Loucy (cell line): ENCODE data around the gene PALLD.

ENCODE experiments used
- EZH2phosphoT487 ChIP-seq: fragments of 200-600 bp; IDR thresholded peaks from 2 replicates; pipeline ENCODE4 v1.6.1; 2018; ENCODE audit warnings: antibody characterized with exemption, mild to moderate bottlenecking, moderate library complexity, borderline replicate concordance
- TF ChIP-seq, protein P1 (sequence below): fragments of 200-600 bp; sonication (generic); conservative IDR thresholded peaks from 2 replicates; pipeline ENCODE4 v1.5.1; 2014; ENCODE audit warnings: mild to moderate bottlenecking, antibody characterized with exemption, low read length

DNA sequence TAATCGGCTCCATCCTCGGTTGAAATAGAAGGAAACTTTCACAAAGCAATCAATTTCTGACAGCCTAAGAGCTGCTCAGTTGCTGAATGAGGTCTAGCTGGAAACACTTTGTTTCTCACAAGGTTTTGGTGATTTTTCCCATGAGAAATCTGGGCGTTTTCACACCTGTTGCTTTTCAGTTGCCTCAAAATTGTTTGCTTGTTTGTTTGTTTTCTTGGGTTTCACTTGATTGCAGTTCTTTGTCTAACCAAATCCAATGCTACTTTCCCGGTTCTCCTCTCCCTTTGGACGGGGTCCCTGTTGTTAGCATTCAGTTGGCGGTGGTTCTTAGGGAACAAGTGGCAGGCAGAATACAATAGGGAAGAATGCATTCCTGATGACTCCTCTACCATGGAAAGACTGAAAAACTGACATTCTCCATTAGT, 135.5 kb downstream of the PALLD start:
- TF ChIP-seq, protein P1, sequence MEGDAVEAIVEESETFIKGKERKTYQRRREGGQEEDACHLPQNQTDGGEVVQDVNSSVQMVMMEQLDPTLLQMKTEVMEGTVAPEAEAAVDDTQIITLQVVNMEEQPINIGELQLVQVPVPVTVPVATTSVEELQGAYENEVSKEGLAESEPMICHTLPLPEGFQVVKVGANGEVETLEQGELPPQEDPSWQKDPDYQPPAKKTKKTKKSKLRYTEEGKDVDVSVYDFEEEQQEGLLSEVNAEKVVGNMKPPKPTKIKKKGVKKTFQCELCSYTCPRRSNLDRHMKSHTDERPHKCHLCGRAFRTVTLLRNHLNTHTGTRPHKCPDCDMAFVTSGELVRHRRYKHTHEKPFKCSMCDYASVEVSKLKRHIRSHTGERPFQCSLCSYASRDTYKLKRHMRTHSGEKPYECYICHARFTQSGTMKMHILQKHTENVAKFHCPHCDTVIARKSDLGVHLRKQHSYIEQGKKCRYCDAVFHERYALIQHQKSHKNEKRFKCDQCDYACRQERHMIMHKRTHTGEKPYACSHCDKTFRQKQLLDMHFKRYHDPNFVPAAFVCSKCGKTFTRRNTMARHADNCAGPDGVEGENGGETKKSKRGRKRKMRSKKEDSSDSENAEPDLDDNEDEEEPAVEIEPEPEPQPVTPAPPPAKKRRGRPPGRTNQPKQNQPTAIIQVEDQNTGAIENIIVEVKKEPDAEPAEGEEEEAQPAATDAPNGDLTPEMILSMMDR = no peak
- no peak for TF ChIP-seq EZH2phosphoT487
